ENCODE data around the gene SKIC2.
A peak's percentile ranks its signal among the peaks of the same experiment; 100 is the strongest.

DNA sequence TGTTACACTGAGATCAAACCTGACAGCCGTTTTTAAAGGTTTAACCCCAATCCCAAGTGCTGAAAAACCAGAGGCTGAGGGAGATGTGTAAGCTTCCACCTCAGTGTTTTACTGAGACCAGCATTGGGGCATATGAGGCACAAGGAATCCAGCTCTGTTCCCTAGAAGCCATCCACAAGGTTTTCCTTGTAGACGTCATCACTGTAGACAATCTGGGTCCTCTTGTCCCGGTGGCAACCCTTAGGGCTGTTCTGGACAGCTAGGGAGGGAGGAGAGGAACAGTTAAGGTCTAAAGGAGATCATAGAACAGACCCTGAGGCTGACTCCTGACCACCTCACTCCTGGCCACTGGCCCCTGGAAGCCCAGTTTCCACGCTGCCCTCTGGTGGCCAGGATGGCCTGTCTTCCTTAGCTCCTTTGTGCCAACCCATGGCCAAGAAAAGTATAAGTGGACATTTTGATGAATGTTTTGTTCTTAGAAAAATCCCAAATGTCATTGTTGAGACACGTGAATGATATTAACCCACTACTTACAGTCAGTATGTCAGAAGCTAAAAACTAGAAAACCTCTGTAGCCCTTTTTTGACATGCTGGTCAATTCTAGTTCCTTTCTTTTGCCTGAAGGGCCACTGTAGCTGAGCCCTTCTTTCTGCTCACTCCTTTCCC is 6.7 kb upstream of the SKIC2 start:
- TF ChIP-seq, protein P1, sequence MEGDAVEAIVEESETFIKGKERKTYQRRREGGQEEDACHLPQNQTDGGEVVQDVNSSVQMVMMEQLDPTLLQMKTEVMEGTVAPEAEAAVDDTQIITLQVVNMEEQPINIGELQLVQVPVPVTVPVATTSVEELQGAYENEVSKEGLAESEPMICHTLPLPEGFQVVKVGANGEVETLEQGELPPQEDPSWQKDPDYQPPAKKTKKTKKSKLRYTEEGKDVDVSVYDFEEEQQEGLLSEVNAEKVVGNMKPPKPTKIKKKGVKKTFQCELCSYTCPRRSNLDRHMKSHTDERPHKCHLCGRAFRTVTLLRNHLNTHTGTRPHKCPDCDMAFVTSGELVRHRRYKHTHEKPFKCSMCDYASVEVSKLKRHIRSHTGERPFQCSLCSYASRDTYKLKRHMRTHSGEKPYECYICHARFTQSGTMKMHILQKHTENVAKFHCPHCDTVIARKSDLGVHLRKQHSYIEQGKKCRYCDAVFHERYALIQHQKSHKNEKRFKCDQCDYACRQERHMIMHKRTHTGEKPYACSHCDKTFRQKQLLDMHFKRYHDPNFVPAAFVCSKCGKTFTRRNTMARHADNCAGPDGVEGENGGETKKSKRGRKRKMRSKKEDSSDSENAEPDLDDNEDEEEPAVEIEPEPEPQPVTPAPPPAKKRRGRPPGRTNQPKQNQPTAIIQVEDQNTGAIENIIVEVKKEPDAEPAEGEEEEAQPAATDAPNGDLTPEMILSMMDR (IDR thresholded peaks at IDR 0.05), result peak; percentile 39 to 62
- no peak for TF ChIP-seq POLR2AphosphoS5 (IDR thresholded peaks at IDR 0.05)
